B cell (primary cell): Measurements from ENCODE around the gene NEU4. TPM values are rescaled to one million over a fixed set of nuclear protein-coding genes. Genes with fewer than 3 reads are reported as not detected.

Experiments used
- ATAC-seq: fragments of 200-7000 bp; cut with Tn5 transposase; one replicate; pipeline ENCODE4 v1.10.0; 2021; ENCODE audit warnings: low read depth, mild to moderate bottlenecking, moderate number of reproducible peaks, moderate library complexity
- CTCF ChIA-PET: fragments of 350-600 bp; sonication (Branson Sonifier 250); formaldehyde crosslinking; loops from one replicate; lab custom pipeline; 2021; ENCODE audit warnings: antibody characterized with exemption, inconsistent platforms; lab: Charles Lee
- POLR2A ChIA-PET: fragments of 350-600 bp; sonication (Branson Sonifier 250); formaldehyde crosslinking; loops from one replicate; lab custom pipeline; 2021; ENCODE audit warnings: antibody characterized with exemption; lab: Charles Lee
- DNase-seq: peaks from one replicate; pipeline ENCODE4 v3.0.0; 2013
- H2AFZ ChIP-seq: 2 replicates; pipeline ENCODE4 v1.6.1; 2012; ENCODE audit warnings: mild to moderate bottlenecking, low read depth, low read length; ENCODE audit not compliant: insufficient read depth, poor library complexity, severe bottlenecking
- H3K27ac ChIP-seq, 2 donors: 1 replicate in 1 of 2; 2 replicates in 1 of 2; pipeline ENCODE4 v1.5.1; 2012 to 2013; ENCODE audit warnings: low read length in 2 of 2, mild to moderate bottlenecking in 2 of 2, moderate library complexity in 1 of 2
- H3K27me3 ChIP-seq, 4 experiments: fragments of 200-600 bp in 1 of 4; sonication (generic) in 1 of 4; replicated peaks in 1 of 4; 1 replicate in 2 of 4; 2 replicates in 2 of 4; pipeline versions ENCODE4 v1.6.1 to v1.7.0; 2013 to 2016; ENCODE audit warnings: low read length in 3 of 4, mild to moderate bottlenecking in 2 of 4, mixed read lengths in 1 of 4, moderate library complexity in 1 of 4; ENCODE audit not compliant: insufficient read depth in 4 of 4, control insufficient read depth in 3 of 4; ENCODE audit errors: control extremely low read depth in 1 of 4
- H3K36me3 ChIP-seq, 2 experiments: replicated peaks in 1 of 2; 1 replicate in 1 of 2; 2 replicates in 1 of 2; pipeline versions ENCODE4 v1.6.1 to v1.7.1; 2013; ENCODE audit warnings: low read length in 1 of 2; ENCODE audit not compliant: insufficient read depth in 2 of 2, control insufficient read depth in 1 of 2; ENCODE audit errors: control extremely low read depth in 1 of 2, extremely low read depth in 1 of 2
- H3K4me1 ChIP-seq, 2 donors: fragments of 200-600 bp in 1 of 2; sonication (generic) in 1 of 2; 1 replicate in 1 of 2; 2 replicates in 1 of 2; pipeline versions ENCODE4 v1.5.1 to v1.6.1; 2013 to 2017; ENCODE audit warnings: low read length in 2 of 2; ENCODE audit not compliant: control insufficient read depth in 2 of 2, insufficient read depth in 2 of 2
- H3K4me2 ChIP-seq: replicated peaks from 2 replicates; pipeline ENCODE3; 2012; ENCODE audit warnings: mild to moderate bottlenecking, low read depth, low read length; ENCODE audit not compliant: poor library complexity, severe bottlenecking
- H3K4me3 ChIP-seq, 5 experiments: fragments of 200-600 bp in 1 of 5; sonication (generic) in 1 of 5; 1 replicate in 3 of 5; 2 replicates in 2 of 5; pipeline versions ENCODE4 v1.5.1 to v1.7.0; 2011 to 2016; ENCODE audit warnings: low read length in 4 of 5, mild to moderate bottlenecking in 4 of 5, low read depth in 2 of 5, control low read depth in 1 of 5, moderate library complexity in 1 of 5; ENCODE audit not compliant: insufficient read depth in 1 of 5; ENCODE audit errors: control extremely low read depth in 1 of 5, extremely low read depth in 1 of 5
- H3K79me2 ChIP-seq: fragments of 200-600 bp; sonication (generic); one replicate; pipeline ENCODE4 v1.6.0; 2016; ENCODE audit warnings: low read length; ENCODE audit not compliant: control insufficient read depth, insufficient read depth
- H3K9ac ChIP-seq: fragments of 200-600 bp; sonication (generic); 2 replicates; pipeline ENCODE4 v1.6.1; 2017; ENCODE audit warnings: mild to moderate bottlenecking, low read length, moderate library complexity
- H3K9me3 ChIP-seq, 3 donors: one replicate each; pipeline versions ENCODE4 v1.6.1 to v1.7.1; 2013; ENCODE audit warnings: low read length in 2 of 3; ENCODE audit not compliant: control insufficient read depth in 2 of 3, insufficient read depth in 1 of 3; ENCODE audit errors: control extremely low read depth in 1 of 3
- H4K20me1 ChIP-seq: 2 replicates; pipeline ENCODE4 v1.6.0; 2012; ENCODE audit warnings: mild to moderate bottlenecking, low read length; ENCODE audit not compliant: insufficient read depth, control insufficient read depth, poor library complexity, severe bottlenecking
- H3K27ac Mint-ChIP-seq: one replicate; pipeline ENCODE4 v1.8.0; 2021; ENCODE audit warnings: mixed read lengths
- H3K27me3 Mint-ChIP-seq: one replicate; pipeline ENCODE4 v1.8.0; 2021; ENCODE audit warnings: mixed read lengths
- H3K4me1 Mint-ChIP-seq: one replicate; pipeline ENCODE4 v1.8.0; 2021; ENCODE audit warnings: mixed read lengths
- H3K4me3 Mint-ChIP-seq: one replicate; pipeline ENCODE4 v1.8.0; 2021; ENCODE audit warnings: mixed read lengths
- H3K9me3 Mint-ChIP-seq: one replicate; pipeline ENCODE4 v1.8.0; 2022; ENCODE audit warnings: mixed read lengths; ENCODE audit not compliant: insufficient read depth
- CTCF ChIP-seq: fragments of 200-600 bp; IDR thresholded peaks from one replicate; pipeline ENCODE4 v1.8.0; 2022; ENCODE audit warnings: antibody characterized with exemption, mild to moderate bottlenecking
- EZH2 ChIP-seq: IDR thresholded peaks from 2 replicates; pipeline ENCODE4 v1.6.1; 2012; ENCODE audit warnings: borderline replicate concordance, low read depth, mild to moderate bottlenecking, moderate library complexity, low read length; ENCODE audit not compliant: insufficient read depth, poor library complexity, severe bottlenecking
- WGBS: methylation state at CpG from one replicate; pipeline ENCODE4 v1.1.5; 2013; ENCODE audit warnings: missing lambda C conversion rate; ENCODE audit not compliant: insufficient coverage; 5-methylcytosine and 5-hydroxymethylcytosine counted together
- intact Hi-C: fragments of 100-400 bp; cut with micrococcal nuclease; formaldehyde crosslinking; loops from one replicate; pipeline ENCODE4 v1.10.0; 2022
- polyA plus RNA-seq: library from polyadenylated mRNA; depleted of rRNA; stranded (reverse); fragments of >200 nt; gene quantifications from 2 replicates; pipeline ENCODE4 v1.2.3, GENCODE V29; 2012
- total RNA-seq, 2 donors: library from RNA; stranded (reverse); fragments of 120-200 nt in 1 of 2; gene quantifications; 1 replicate in 1 of 2; 2 replicates in 1 of 2; pipeline versions ENCODE4 v1.2.3 to v1.2.4, GENCODE V29; 2013 to 2022

NEU4 gene
- total and polyA plus RNA-seq, 2 donors (not counting 1 experiment from before 2014, with no cell fraction given) = 0.19 TPM; not detected in 1

- peaks cover 12 to 19% of the 10 kb centered on the region in 2 donors for H3K4me1 ChIP-seq
- Mint-ChIP-seq H3K27ac (no peak overlapping the region), H3K4me3 (no peak overlapping the region), H3K9me3 (no peaks in the 10 kb centered on the region), H3K4me1 (peaks cover 13% of the 10 kb centered on the region), H3K27me3 (peaks cover 3% of the 10 kb centered on the region)
- peaks cover 0 to 13% (median 10%) of the 10 kb centered on the region in 4 experiments for H3K27me3 ChIP-seq
- no peak overlapping the region for H3K4me3 ChIP-seq
- H2AFZ ChIP-seq = no peak overlapping the region
- no peak for DNase-seq
- no peak for TF ChIP-seq EZH2
- no peak for TF ChIP-seq CTCF
- H4K20me1 ChIP-seq = no peaks in the 10 kb centered on the region
- 90% methylated on average over 43 of the region's 44 CpGs for WGBS
- no peaks in the 10 kb centered on the region for H3K36me3 ChIP-seq
- no peak overlapping the region for H3K4me2 ChIP-seq
- H3K79me2 ChIP-seq = no peaks in the 10 kb centered on the region
- intact Hi-C loops = no loop called here
- H3K9me3 ChIP-seq = no peaks in the 10 kb centered on the region
- no peak for ATAC-seq
- no peak overlapping the region for H3K9ac ChIP-seq
- ChIA-PET CTCF (no interaction called here), POLR2A (no interaction called here)
- no peak overlapping the region for H3K27ac ChIP-seq
Measured at GRCh38 chr2:241801611-241802420, 7.2 kb upstream of the NEU4 start.
